GM19099 (cell line): Measurements from ENCODE around the gene CYP2C8.

Experiments used
- POLR2A ChIP-seq: IDR thresholded peaks from 3 replicates; pipeline ENCODE4 v1.6.1; 2011; ENCODE audit warnings: low read depth; ENCODE audit not compliant: insufficient read length; ENCODE audit errors: extremely low read depth

CYP2C8 gene

DNA sequence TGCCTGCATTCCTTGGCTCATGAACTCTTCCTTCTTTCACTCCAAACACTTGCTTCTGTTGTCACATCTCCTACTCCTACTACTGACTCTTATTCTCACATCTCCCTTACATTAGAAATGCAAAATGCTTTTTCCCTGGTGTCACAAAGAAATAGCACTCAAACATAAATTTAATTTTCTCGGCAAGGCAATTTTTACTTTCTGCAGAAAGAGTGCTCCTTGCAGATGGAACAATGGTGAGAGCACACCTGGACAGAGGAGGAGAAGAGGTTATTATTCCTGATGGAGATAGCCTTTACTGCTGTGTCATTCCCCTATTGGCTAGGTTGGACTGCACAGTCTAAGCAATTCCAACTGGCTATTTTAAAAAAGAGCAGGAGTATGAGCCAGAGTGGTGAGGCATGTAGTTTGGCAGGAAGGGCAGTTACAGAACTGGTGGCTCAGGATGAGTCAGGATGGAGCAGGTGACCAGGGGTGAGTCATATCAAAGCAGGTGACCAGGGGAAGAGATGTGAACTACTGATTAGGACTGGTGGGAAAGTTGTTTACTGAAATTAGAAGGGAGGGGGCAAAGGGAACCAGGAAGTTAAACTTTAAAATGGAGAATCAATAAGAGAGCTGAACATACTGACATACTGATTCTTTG lies 77.9 kb downstream of the CYP2C8 start:
- TF ChIP-seq POLR2A, result no peak

DNA sequence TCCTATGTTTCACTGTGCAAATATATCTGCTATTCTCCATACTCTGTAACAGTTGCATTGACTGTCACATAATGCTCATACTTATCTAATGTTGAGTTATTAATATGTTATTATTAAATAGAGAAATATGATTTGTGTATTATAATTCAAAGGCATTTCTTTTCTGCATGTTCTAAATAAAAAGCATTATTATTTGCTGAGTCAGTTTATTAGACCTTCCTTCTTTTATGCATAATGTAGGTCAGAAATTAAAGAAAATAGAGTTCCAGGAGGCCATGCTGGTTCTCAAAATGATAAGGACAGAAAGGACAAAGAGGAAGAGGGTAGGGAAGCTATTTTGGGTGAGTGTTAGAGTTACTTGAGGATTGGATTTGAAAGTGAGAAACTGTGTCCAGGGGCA lies 80.1 kb downstream of the CYP2C8 start:
- no peak for TF ChIP-seq POLR2A
